ENCODE data around the gene TRIM65.

The TRIM65 gene
- total RNA-seq = 25.5 to 71.3 (median 46.1) reads per million in 9 experiments

- peak; percentile 87 for ATAC-seq (replicated peaks)
- Mint-ChIP-seq H3K27ac (peak within 1 kb of the TSS; percentile 93 to 95), H3K4me3 (peak within 1 kb of the TSS; percentile 84 to 86), H3K4me1 (ENCODE audit: low read depth in 2 of 2) (peaks cover 20 to 28% of the 10 kb centered on the region in 2 donors), H3K9me3 (no peaks in the 10 kb centered on the region), H3K27me3 (no peaks in the 10 kb centered on the region), H3K36me3 (ENCODE audit: insufficient read depth) (peaks cover 37% of the 10 kb centered on the region)
- DNase-seq = peak; percentile 66 to 74 (median 70)
Observed at GRCh38 chr17:75896415-75897159, at the start of gene TRIM65. TRIM65 (minus strand) TSS chr17:75896951; CDS start chr17:75896937, 14 bp downstream.

- H3K4me3 Mint-ChIP-seq = no peak overlapping the region
- no peak overlapping the region for H3K27ac Mint-ChIP-seq
- DNase-seq (no peak), ATAC-seq (replicated peaks) (no peak)
- no peaks in the 10 kb centered on the region for H3K9me3 Mint-ChIP-seq
- H3K27me3 Mint-ChIP-seq = no peaks in the 10 kb centered on the region
- H3K4me1 Mint-ChIP-seq (ENCODE audit: low read depth in 2 of 2) = peaks cover 11 to 13% of the 10 kb centered on the region in 2 donors
- peaks cover 25% of the 10 kb centered on the region for H3K36me3 Mint-ChIP-seq (ENCODE audit: insufficient read depth)
Observed at GRCh38 chr17:75945211-75945610, 48.5 kb upstream of the TRIM65 start.

- ATAC-seq (replicated peaks) = no peak
- Mint-ChIP-seq H3K9me3 (no peaks in the 10 kb centered on the region), H3K27ac (no peak overlapping the region), H3K36me3 (ENCODE audit: insufficient read depth) (peaks cover 17% of the 10 kb centered on the region), H3K4me3 (no peak overlapping the region), H3K27me3 (no peaks in the 10 kb centered on the region), H3K4me1 (ENCODE audit: low read depth in 2 of 2) (peaks cover 13% of the 10 kb centered on the region in 2 donors)
- no peak for DNase-seq
Observed at GRCh38 chr17:75943491-75943890, 46.7 kb upstream of the TRIM65 start.

- no peak overlapping the region for H3K4me3 Mint-ChIP-seq
- H3K36me3 Mint-ChIP-seq (ENCODE audit: insufficient read depth) = peaks cover 9% of the 10 kb centered on the region
- DNase-seq (no peak), ATAC-seq (replicated peaks) (no peak)
- no peaks in the 10 kb centered on the region for H3K9me3 Mint-ChIP-seq
- peaks cover 13% of the 10 kb centered on the region in 2 donors for H3K4me1 Mint-ChIP-seq (ENCODE audit: low read depth in 2 of 2)
- no peaks in the 10 kb centered on the region for H3K27me3 Mint-ChIP-seq
- H3K27ac Mint-ChIP-seq = no peak overlapping the region
Observed at GRCh38 chr17:75942473-75942872, 45.7 kb upstream of the TRIM65 start.

GRCh38 chr17:75941442-75941819, 44.7 kb upstream of the TRIM65 start:
- Mint-ChIP-seq H3K4me1 (ENCODE audit: low read depth in 2 of 2) (peaks cover 13% of the 10 kb centered on the region in 2 donors), H3K27me3 (no peaks in the 10 kb centered on the region), H3K27ac (peak overlapping the region in 1 of 2 donors; percentile 93), H3K36me3 (ENCODE audit: insufficient read depth) (no peaks in the 10 kb centered on the region), H3K4me3 (peak overlapping the region; percentile 89 to 90), H3K9me3 (no peaks in the 10 kb centered on the region)
- ATAC-seq (replicated peaks) = no peak
- DNase-seq = no peak

- Mint-ChIP-seq H3K9me3 (no peaks in the 10 kb centered on the region), H3K36me3 (ENCODE audit: insufficient read depth) (no peaks in the 10 kb centered on the region), H3K27ac (peak within 1 kb of the TSS; percentile 87 to 93), H3K4me3 (peak within 1 kb of the TSS; percentile 89 to 90), H3K27me3 (no peaks in the 10 kb centered on the region), H3K4me1 (ENCODE audit: low read depth in 2 of 2) (peaks cover 13% of the 10 kb centered on the region in 2 donors)
- ATAC-seq (replicated peaks) (peak; percentile 99), DNase-seq (peak; percentile 77 to 82 (median 82))
Observed at GRCh38 chr17:75940727-75941441, 44.1 kb upstream of the TRIM65 start, which contains the start of gene FBF1. FBF1 (minus strand) TSS chr17:75941042; CDS start chr17:75938149, 2,893 bp downstream.

GRCh38 chr17:75937652-75938051, 40.9 kb upstream of the TRIM65 start:
- Mint-ChIP-seq H3K4me3 (no peak overlapping the region), H3K27me3 (no peaks in the 10 kb centered on the region), H3K27ac (no peak overlapping the region), H3K9me3 (no peaks in the 10 kb centered on the region), H3K36me3 (ENCODE audit: insufficient read depth) (no peaks in the 10 kb centered on the region), H3K4me1 (ENCODE audit: low read depth in 2 of 2) (peaks cover 13% of the 10 kb centered on the region in 2 donors)
- no peak for ATAC-seq (replicated peaks)
- DNase-seq = no peak

GRCh38 chr17:75933808-75934207, 37.1 kb upstream of the TRIM65 start:
- no peaks in the 10 kb centered on the region for H3K27me3 Mint-ChIP-seq

GRCh38 chr17:75932852-75933251, 36.1 kb upstream of the TRIM65 start:
- Mint-ChIP-seq H3K4me3 (no peak overlapping the region), H3K27ac (peak overlapping the region in 1 of 2 donors; percentile 44), H3K27me3 (no peaks in the 10 kb centered on the region), H3K4me1 (ENCODE audit: low read depth in 2 of 2) (no peaks in the 10 kb centered on the region), H3K9me3 (no peaks in the 10 kb centered on the region), H3K36me3 (ENCODE audit: insufficient read depth) (no peaks in the 10 kb centered on the region)
- no peak for DNase-seq
- ATAC-seq (replicated peaks) = no peak

More at GRCh38 chr17:75933808-75934207, 37.1 kb upstream of the TRIM65 start:
- Mint-ChIP-seq H3K4me1 (ENCODE audit: low read depth in 2 of 2) (no peaks in the 10 kb centered on the region), H3K36me3 (ENCODE audit: insufficient read depth) (no peaks in the 10 kb centered on the region), H3K27ac (no peak overlapping the region), H3K9me3 (no peaks in the 10 kb centered on the region), H3K4me3 (no peak overlapping the region)
- DNase-seq (no peak), ATAC-seq (replicated peaks) (no peak)

- H3K36me3 Mint-ChIP-seq (ENCODE audit: insufficient read depth) = no peaks in the 10 kb centered on the region
- no peaks in the 10 kb centered on the region for H3K27me3 Mint-ChIP-seq
- H3K27ac Mint-ChIP-seq = no peak overlapping the region
- no peak for DNase-seq
- ATAC-seq (replicated peaks) = no peak
- H3K4me3 Mint-ChIP-seq = no peak overlapping the region
- H3K9me3 Mint-ChIP-seq = no peaks in the 10 kb centered on the region
- H3K4me1 Mint-ChIP-seq (ENCODE audit: low read depth in 2 of 2) = no peaks in the 10 kb centered on the region
Observed at GRCh38 chr17:75931062-75931461, 34.3 kb upstream of the TRIM65 start.

GRCh38 chr17:75927286-75927922, 30.7 kb upstream of the TRIM65 start:
- Mint-ChIP-seq H3K27ac (no peak overlapping the region), H3K27me3 (no peaks in the 10 kb centered on the region), H3K36me3 (ENCODE audit: insufficient read depth) (no peaks in the 10 kb centered on the region), H3K9me3 (no peaks in the 10 kb centered on the region), H3K4me3 (no peak overlapping the region), H3K4me1 (ENCODE audit: low read depth in 2 of 2) (no peaks in the 10 kb centered on the region)
- DNase-seq = no peak
- no peak for ATAC-seq (replicated peaks)

GRCh38 chr17:75926456-75926855, 29.7 kb upstream of the TRIM65 start:
- Mint-ChIP-seq H3K36me3 (ENCODE audit: insufficient read depth) (no peaks in the 10 kb centered on the region), H3K9me3 (no peaks in the 10 kb centered on the region), H3K27me3 (no peaks in the 10 kb centered on the region), H3K27ac (no peak overlapping the region), H3K4me1 (ENCODE audit: low read depth in 2 of 2) (no peaks in the 10 kb centered on the region), H3K4me3 (no peak overlapping the region)
- DNase-seq = no peak
- no peak for ATAC-seq (replicated peaks)

GRCh38 chr17:75925912-75926311, 29.2 kb upstream of the TRIM65 start:
- Mint-ChIP-seq H3K36me3 (ENCODE audit: insufficient read depth) (no peaks in the 10 kb centered on the region), H3K27ac (no peak overlapping the region), H3K4me1 (ENCODE audit: low read depth in 2 of 2) (no peaks in the 10 kb centered on the region), H3K27me3 (no peaks in the 10 kb centered on the region), H3K9me3 (no peaks in the 10 kb centered on the region), H3K4me3 (no peak overlapping the region)
- no peak for ATAC-seq (replicated peaks)
- DNase-seq = no peak
